Thyroid gland (tissue), 4 donors: ENCODE measurements around the gene ANKMY1.

Experiments used
- POLR2A ChIP-seq, 2 donors: fragments of 450-650 bp; IDR thresholded peaks; one replicate each; pipeline ENCODE4 v1.6.1; 2017; ENCODE audit warnings: antibody characterized with exemption in 2 of 2, mild to moderate bottlenecking in 2 of 2, moderate library complexity in 1 of 2
- TF ChIP-seq, protein P1 (sequence below), 6 experiments: fragments of 200-600 bp in 3 of 6; fragments of 450-650 bp in 3 of 6; sonication (generic) in 3 of 6; IDR thresholded peaks; one replicate each; pipeline ENCODE4 v1.5.1; 2016 to 2019; ENCODE audit warnings: antibody characterized with exemption in 6 of 6, mild to moderate bottlenecking in 2 of 6, inconsistent platforms in 1 of 6, moderate library complexity in 1 of 6

DNA sequence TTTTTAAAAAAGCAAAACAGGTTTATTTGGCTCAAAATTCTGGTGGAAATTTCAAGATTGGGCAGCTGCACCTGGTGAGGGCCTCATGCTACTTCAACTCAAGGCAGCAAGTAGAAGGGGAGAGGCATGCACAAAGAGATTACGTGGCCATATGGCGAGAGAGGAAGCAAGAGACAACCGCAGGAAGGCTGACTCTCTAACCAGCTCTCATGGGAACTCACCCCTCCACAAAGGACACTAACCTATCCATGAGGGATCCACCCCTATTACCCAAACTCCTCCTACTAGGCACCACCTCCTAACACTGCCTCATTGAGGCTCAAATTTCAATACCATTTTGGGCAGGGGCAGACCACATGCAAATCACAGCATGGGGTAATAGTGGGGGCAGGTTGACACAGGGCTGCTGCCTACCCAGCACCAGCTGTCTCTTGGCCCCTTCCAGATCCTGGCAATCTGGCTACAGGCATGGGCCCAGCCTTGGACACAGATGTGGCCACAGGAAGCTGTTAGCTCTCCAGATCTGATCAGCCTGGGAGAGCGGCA is 26.8 kb upstream of the ANKMY1 start:
- TF ChIP-seq, protein P1, sequence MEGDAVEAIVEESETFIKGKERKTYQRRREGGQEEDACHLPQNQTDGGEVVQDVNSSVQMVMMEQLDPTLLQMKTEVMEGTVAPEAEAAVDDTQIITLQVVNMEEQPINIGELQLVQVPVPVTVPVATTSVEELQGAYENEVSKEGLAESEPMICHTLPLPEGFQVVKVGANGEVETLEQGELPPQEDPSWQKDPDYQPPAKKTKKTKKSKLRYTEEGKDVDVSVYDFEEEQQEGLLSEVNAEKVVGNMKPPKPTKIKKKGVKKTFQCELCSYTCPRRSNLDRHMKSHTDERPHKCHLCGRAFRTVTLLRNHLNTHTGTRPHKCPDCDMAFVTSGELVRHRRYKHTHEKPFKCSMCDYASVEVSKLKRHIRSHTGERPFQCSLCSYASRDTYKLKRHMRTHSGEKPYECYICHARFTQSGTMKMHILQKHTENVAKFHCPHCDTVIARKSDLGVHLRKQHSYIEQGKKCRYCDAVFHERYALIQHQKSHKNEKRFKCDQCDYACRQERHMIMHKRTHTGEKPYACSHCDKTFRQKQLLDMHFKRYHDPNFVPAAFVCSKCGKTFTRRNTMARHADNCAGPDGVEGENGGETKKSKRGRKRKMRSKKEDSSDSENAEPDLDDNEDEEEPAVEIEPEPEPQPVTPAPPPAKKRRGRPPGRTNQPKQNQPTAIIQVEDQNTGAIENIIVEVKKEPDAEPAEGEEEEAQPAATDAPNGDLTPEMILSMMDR (IDR thresholded peaks at IDR 0.05): no peak
- TF ChIP-seq POLR2A (IDR thresholded peaks at IDR 0.05): no peak
